Subcutaneous adipose tissue (tissue), 4 donors: ENCODE data around the gene CENPV. TPM values are rescaled to one million over a fixed set of nuclear protein-coding genes. Genes with fewer than 3 reads are reported as not detected.

Source experiments
- CTCF ChIP-seq: fragments of 450-650 bp; IDR thresholded peaks from one replicate; pipeline ENCODE4 v1.5.1; 2016; ENCODE audit warnings: low read depth, mild to moderate bottlenecking, control low read depth, antibody characterized with exemption, moderate library complexity
- total RNA-seq, 4 donors: library from RNA; depleted of rRNA; stranded (reverse); fragments of >200 nt; gene quantifications; one replicate each; pipeline ENCODE4 v1.1.0, GENCODE V29; 2016

CENPV gene
- total RNA-seq, 4 donors from 2014 or later: 1.8 to 14.7 (median 9.3) TPM

GRCh38 chr17:16351831-16352230 is 1.4 kb downstream of the CENPV start:
- TF ChIP-seq CTCF: no peak

- TF ChIP-seq CTCF: no peak
Observed at GRCh38 chr17:16349431-16349830, 3.8 kb downstream of the CENPV start.

GRCh38 chr17:16348586-16348985 is 4.7 kb downstream of the CENPV start:
- no peak for TF ChIP-seq CTCF

GRCh38 chr17:16346721-16347271 is 6.5 kb downstream of the CENPV start:
- no peak for TF ChIP-seq CTCF

GRCh38 chr17:16345565-16345964 is 7.7 kb downstream of the CENPV start:
- TF ChIP-seq CTCF: no peak

- no peak for TF ChIP-seq CTCF
Observed at GRCh38 chr17:16343569-16343968, 9.7 kb downstream of the CENPV start.

- TF ChIP-seq CTCF: no peak
Observed at GRCh38 chr17:16342979-16343378, 10.3 kb downstream of the CENPV start.

GRCh38 chr17:16339959-16340358 is 13.3 kb downstream of the CENPV start:
- no peak for TF ChIP-seq CTCF
